Activated CD4-positive, alpha-beta memory T cell treated with anti-CD3 and anti-CD28 coated beads for 36 hours (primary cell): ENCODE measurements around the gene MVK. TPM values are rescaled to one million over a fixed set of nuclear protein-coding genes. Genes with fewer than 3 reads are reported as not detected.

Experiments used
- CTCF ChIA-PET: fragments of 350-600 bp; sonication (Branson Sonifier 250); formaldehyde crosslinking; loops from one replicate; lab custom pipeline; 2021; ENCODE audit warnings: antibody characterized with exemption, inconsistent platforms; lab: Charles Lee
- POLR2A ChIA-PET: fragments of 350-600 bp; sonication (Branson Sonifier 250); formaldehyde crosslinking; loops from one replicate; lab custom pipeline; 2021; ENCODE audit warnings: antibody characterized with exemption; lab: Charles Lee
- DNase-seq: peaks from one replicate; pipeline ENCODE4 v3.0.0-alpha.2; 2020
- H3K27ac Mint-ChIP-seq: one replicate; pipeline ENCODE4 v1.8.0; 2021; ENCODE audit warnings: mixed read lengths
- H3K27me3 Mint-ChIP-seq: one replicate; pipeline ENCODE4 v1.8.0; 2021; ENCODE audit warnings: mixed read lengths
- H3K36me3 Mint-ChIP-seq: one replicate; pipeline ENCODE4 v1.8.0; 2021; ENCODE audit warnings: mixed read lengths
- H3K4me1 Mint-ChIP-seq: one replicate; pipeline ENCODE4 v1.8.0; 2021; ENCODE audit warnings: low read depth, mixed read lengths
- H3K4me3 Mint-ChIP-seq: one replicate; pipeline ENCODE4 v1.8.0; 2021; ENCODE audit warnings: mild to moderate bottlenecking, mixed read lengths
- H3K9me3 Mint-ChIP-seq: one replicate; pipeline ENCODE4 v1.8.0; 2021; ENCODE audit warnings: mixed read lengths
- intact Hi-C: fragments of 100-400 bp; cut with micrococcal nuclease; formaldehyde crosslinking; loops from one replicate; pipeline ENCODE4 v1.15.1; 2023
- total RNA-seq, 2 experiments: library from RNA; stranded (reverse); gene quantifications; one replicate each; pipeline ENCODE4 v1.2.3, GENCODE V29; 2021

MVK gene
- total RNA-seq, 2 experiments from 2014 or later: 21.2 TPM

GRCh38 chr12:109549613-109550270, 23.9 kb upstream of the MVK start:
- intact Hi-C loops: no loop called here
- POLR2A ChIA-PET: no interaction called here
- Mint-ChIP-seq H3K27me3 (peaks cover 20% of the 10 kb centered on the region), H3K4me1 (peaks cover 5% of the 10 kb centered on the region), H3K27ac (no peak overlapping the region), H3K4me3 (no peak overlapping the region), H3K36me3 (no peaks in the 10 kb centered on the region), H3K9me3 (no peaks in the 10 kb centered on the region)
- DNase-seq: no peak
- CTCF ChIA-PET: no interaction called here

- ChIA-PET CTCF (interaction anchor here (0.7 kb wide), 1 partner anchor 47 kb away, joined by 3 read pairs; no protein-coding TSS in a partner anchor), POLR2A (no interaction called here)
- H3K36me3 Mint-ChIP-seq: no peaks in the 10 kb centered on the region
- intact Hi-C loops: no loop called here
- peaks cover 1% of the 10 kb centered on the region for H3K4me1 Mint-ChIP-seq
- H3K27ac Mint-ChIP-seq: no peak overlapping the region
- DNase-seq: no peak
- H3K9me3 Mint-ChIP-seq: no peaks in the 10 kb centered on the region
- H3K27me3 Mint-ChIP-seq: peaks cover 20% of the 10 kb centered on the region
- no peak overlapping the region for H3K4me3 Mint-ChIP-seq
These were observed 23.3 kb upstream of the MVK start for GRCh38 chr12:109550281-109550680.

DNA sequence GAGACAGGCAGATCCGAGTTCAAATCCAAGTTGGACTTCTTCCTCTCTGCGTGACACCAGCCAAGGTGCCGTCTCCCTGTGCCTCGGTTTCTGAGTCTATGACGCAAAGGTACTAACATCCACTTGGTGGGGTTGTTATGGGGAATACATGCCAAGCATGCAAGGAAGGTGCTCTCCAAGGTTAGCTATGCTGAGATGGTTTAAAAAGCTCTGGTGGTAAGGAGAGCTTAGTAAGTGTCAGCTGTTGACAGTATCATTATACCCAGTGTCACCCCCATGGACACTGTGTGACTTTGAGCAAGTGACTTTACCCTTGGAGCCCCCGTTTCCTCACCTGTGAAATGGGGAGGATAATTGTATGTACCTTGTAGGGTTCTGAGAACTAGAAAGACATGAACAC, 22.5 kb upstream of the MVK start:
- Mint-ChIP-seq H3K27ac (no peak overlapping the region), H3K4me3 (no peak overlapping the region), H3K4me1 (no peaks in the 10 kb centered on the region), H3K36me3 (no peaks in the 10 kb centered on the region), H3K27me3 (peaks cover 20% of the 10 kb centered on the region), H3K9me3 (no peaks in the 10 kb centered on the region)
- intact Hi-C loops: no loop called here
- DNase-seq: no peak
- POLR2A ChIA-PET: no interaction called here
- CTCF ChIA-PET: no interaction called here

GRCh38 chr12:109552971-109553370, 20.6 kb upstream of the MVK start:
- peaks cover 12% of the 10 kb centered on the region for H3K27me3 Mint-ChIP-seq
- H3K4me1 Mint-ChIP-seq: no peaks in the 10 kb centered on the region
- no peak for DNase-seq
- H3K9me3 Mint-ChIP-seq: no peaks in the 10 kb centered on the region
- no peaks in the 10 kb centered on the region for H3K36me3 Mint-ChIP-seq
- intact Hi-C loops: no loop called here
- no peak overlapping the region for H3K4me3 Mint-ChIP-seq
- CTCF ChIA-PET: interaction anchor here (0.9 kb wide), 1 partner anchor 161 kb away, joined by 3 read pairs; no protein-coding TSS in a partner anchor
- POLR2A ChIA-PET: interaction anchor here (1.7 kb wide), 1 partner anchor 21 kb away, joined by 5 read pairs; the partner anchor contains the start of genes MMAB and MVK
- H3K27ac Mint-ChIP-seq: no peak overlapping the region

GRCh38 chr12:109553483-109553882, 20.1 kb upstream of the MVK start:
- peaks cover 7% of the 10 kb centered on the region for H3K27me3 Mint-ChIP-seq
- no peak overlapping the region for H3K27ac Mint-ChIP-seq
- intact Hi-C loops: no loop called here

DNA sequence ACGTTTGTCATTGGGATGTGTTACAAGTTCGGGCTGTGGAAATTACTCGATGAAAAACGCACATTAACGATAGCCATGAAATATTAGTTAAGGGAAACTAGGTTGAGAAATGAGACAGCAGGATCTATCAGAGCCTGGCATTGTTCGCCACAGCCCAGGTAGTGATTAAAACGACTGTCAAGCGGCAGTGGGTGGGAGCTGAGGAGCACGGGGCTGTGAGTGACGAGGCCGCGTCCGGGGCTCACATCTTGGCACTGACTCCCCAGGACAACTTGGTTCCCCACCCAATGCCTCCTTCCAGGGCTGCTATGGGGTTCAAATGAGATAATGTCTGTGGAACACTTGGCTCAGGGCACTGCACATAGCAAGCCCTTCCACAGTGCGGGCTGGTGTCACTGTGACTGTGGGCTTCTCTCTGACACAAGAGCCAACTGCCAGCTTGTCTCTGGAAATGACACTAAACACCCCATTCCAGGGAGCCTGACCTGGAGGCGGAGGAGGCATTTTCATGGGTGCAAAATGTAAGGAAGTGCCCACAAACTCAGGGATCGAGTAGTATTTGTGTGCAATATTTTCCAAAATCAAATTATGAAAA, 19.6 kb upstream of the MVK start:
- intact Hi-C loops: no loop called here
- CTCF ChIA-PET: interaction anchor here (0.9 to 1.1 kb wide), 2 partner anchors 160 to 291 kb away, joined by 3 to 4 read pairs; no protein-coding TSS in a partner anchor
- H3K9me3 Mint-ChIP-seq: no peaks in the 10 kb centered on the region
- POLR2A ChIA-PET: interaction anchor here (1.0 to 1.7 kb wide), 2 partner anchors 20 to 41 kb away, joined by 5 to 6 read pairs; partner anchors contain the start of genes MMAB and MVK
- H3K4me3 Mint-ChIP-seq: no peak overlapping the region
- H3K27ac Mint-ChIP-seq: no peak overlapping the region
- H3K4me1 Mint-ChIP-seq: no peaks in the 10 kb centered on the region
- H3K27me3 Mint-ChIP-seq: peaks cover 6% of the 10 kb centered on the region
- DNase-seq: no peak
- H3K36me3 Mint-ChIP-seq: no peaks in the 10 kb centered on the region

More at GRCh38 chr12:109553483-109553882, 20.1 kb upstream of the MVK start:
- Mint-ChIP-seq H3K4me1 (no peaks in the 10 kb centered on the region), H3K4me3 (no peak overlapping the region), H3K36me3 (no peaks in the 10 kb centered on the region), H3K9me3 (no peaks in the 10 kb centered on the region)
- DNase-seq: no peak
- POLR2A ChIA-PET: interaction anchor here (1.7 kb wide), 1 partner anchor 20 kb away, joined by 5 read pairs; the partner anchor contains the start of genes MMAB and MVK
- CTCF ChIA-PET: interaction anchor here (0.9 kb wide), 1 partner anchor 161 kb away, joined by 3 read pairs; no protein-coding TSS in a partner anchor

DNA sequence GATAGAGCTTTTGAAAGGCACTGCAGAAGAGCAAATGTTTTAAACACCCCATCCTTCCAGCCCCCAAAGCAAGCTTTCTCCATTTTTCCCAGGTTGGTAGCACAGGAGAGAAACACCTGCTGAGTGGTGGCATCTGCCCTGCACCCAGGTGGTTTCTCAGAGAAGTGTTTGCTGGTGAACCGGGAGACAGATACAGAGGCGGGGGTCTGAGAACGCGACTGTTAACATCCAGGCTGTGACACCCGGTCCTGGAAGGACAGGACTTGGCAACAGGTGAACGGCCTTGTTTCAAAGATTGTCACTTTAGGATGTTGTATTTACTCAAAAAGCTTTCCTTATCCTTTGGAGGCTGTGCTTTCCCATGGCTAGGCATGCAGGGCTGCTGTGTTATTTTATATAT, 18.8 kb upstream of the MVK start:
- POLR2A ChIA-PET: interaction anchor here (1.0 kb wide), 1 partner anchor 40 kb away, joined by 6 read pairs; no protein-coding TSS in a partner anchor
- H3K36me3 Mint-ChIP-seq: no peaks in the 10 kb centered on the region
- no peak overlapping the region for H3K27ac Mint-ChIP-seq
- peaks cover 3% of the 10 kb centered on the region for H3K27me3 Mint-ChIP-seq
- CTCF ChIA-PET: interaction anchor here (1.1 kb wide), 1 partner anchor 290 kb away, joined by 4 read pairs; no protein-coding TSS in a partner anchor
- no peaks in the 10 kb centered on the region for H3K4me1 Mint-ChIP-seq
- no peak for DNase-seq
- intact Hi-C loops: no loop called here
- no peak overlapping the region for H3K4me3 Mint-ChIP-seq
- no peaks in the 10 kb centered on the region for H3K9me3 Mint-ChIP-seq

- no peak overlapping the region for H3K27ac Mint-ChIP-seq
- no peaks in the 10 kb centered on the region for H3K36me3 Mint-ChIP-seq
- DNase-seq: no peak
- ChIA-PET POLR2A (interaction anchor here (0.7 kb wide), 1 partner anchor 133 kb away, joined by 5 read pairs; no protein-coding TSS in a partner anchor), CTCF (interaction anchor here (1.2 kb wide), 1 partner anchor 42 kb away, joined by 3 read pairs; no protein-coding TSS in a partner anchor)
- H3K27me3 Mint-ChIP-seq: no peaks in the 10 kb centered on the region
- no peaks in the 10 kb centered on the region for H3K9me3 Mint-ChIP-seq
- intact Hi-C loops: no loop called here
- no peaks in the 10 kb centered on the region for H3K4me1 Mint-ChIP-seq
- H3K4me3 Mint-ChIP-seq: no peak overlapping the region
These were observed 17.9 kb upstream of the MVK start for GRCh38 chr12:109555431-109556315.

DNA sequence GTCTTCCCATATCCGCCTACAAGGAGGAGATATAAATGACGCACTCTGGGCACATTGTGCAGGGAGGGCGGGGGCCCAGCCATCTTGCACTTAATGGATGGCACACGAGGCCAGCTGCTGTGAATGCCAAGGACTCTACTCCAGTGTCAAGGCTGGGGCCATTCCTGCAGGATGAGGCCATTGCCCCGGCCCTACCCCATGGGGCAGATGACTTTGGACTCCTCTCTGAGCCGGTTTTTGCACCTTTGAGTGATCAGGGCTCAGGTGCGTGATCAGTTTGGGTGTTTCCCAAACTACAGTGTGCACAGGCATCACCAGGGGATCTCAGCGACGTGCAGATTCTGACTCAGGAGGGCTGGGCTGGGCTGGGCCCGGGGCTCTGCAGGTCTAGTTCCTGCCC, 16.4 kb upstream of the MVK start:
- no peaks in the 10 kb centered on the region for H3K27me3 Mint-ChIP-seq
- POLR2A ChIA-PET: no interaction called here
- peaks cover 7% of the 10 kb centered on the region for H3K9me3 Mint-ChIP-seq
- H3K36me3 Mint-ChIP-seq: peaks cover 7% of the 10 kb centered on the region
- DNase-seq: no peak
- intact Hi-C loops: no loop called here
- CTCF ChIA-PET: no interaction called here
- no peak overlapping the region for H3K4me3 Mint-ChIP-seq
- H3K27ac Mint-ChIP-seq: no peak overlapping the region
- no peaks in the 10 kb centered on the region for H3K4me1 Mint-ChIP-seq

- POLR2A ChIA-PET: no interaction called here
- no peaks in the 10 kb centered on the region for H3K4me1 Mint-ChIP-seq
- H3K27me3 Mint-ChIP-seq: no peaks in the 10 kb centered on the region
- H3K9me3 Mint-ChIP-seq: peaks cover 11% of the 10 kb centered on the region
- no peak for DNase-seq
- H3K36me3 Mint-ChIP-seq: peaks cover 13% of the 10 kb centered on the region
- intact Hi-C loops: no loop called here
- CTCF ChIA-PET: no interaction called here
- no peak overlapping the region for H3K4me3 Mint-ChIP-seq
- no peak overlapping the region for H3K27ac Mint-ChIP-seq
These were observed 15.8 kb upstream of the MVK start for GRCh38 chr12:109557805-109558204.

DNA sequence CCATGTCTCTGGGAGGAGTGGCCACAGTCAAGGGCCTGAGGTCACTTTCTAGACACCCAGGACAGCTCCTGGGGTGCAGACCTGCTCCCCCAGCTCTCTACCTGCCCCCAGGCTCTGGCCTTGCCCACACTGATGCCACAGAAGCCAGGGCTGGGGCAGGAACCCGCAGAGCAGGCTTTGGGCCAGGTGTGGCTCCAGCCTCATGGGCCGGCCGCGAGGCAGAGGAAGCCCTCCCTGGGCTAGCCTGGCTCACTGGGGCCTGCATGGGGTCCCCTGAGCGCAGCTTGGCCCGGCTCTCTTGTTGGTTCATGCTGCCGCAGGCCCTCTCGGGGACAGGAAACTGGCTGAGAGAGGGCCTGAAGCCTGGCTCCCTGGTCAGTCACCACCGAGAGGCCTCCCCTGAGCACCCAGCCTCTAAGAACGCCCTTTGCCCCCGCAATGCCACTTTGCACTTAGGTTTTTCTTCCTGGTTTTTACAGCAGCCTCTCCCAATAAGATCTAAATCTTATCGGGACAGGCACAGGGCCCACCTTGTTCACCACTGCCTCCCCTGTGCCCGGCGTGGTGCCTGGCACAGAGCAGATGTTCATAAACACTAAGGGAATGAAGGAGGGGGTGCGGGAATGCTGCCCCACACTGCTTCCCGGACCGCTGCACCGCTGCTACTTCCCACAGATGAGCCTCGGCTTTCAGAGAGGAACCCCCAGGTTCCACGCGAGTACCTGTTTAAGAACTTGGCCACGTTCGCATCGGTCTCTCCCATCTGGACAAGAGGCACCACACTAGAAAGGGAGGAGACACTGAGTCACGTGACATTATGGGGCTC, 15.0 kb upstream of the MVK start:
- H3K27me3 Mint-ChIP-seq: no peaks in the 10 kb centered on the region
- H3K36me3 Mint-ChIP-seq: peaks cover 15% of the 10 kb centered on the region
- intact Hi-C loops: no loop called here

More for the DNA sequence above, 15.0 kb upstream of the MVK start:
- no peak for DNase-seq
- Mint-ChIP-seq H3K27ac (no peak overlapping the region), H3K9me3 (peaks cover 11% of the 10 kb centered on the region), H3K4me3 (no peak overlapping the region), H3K4me1 (no peaks in the 10 kb centered on the region)
- POLR2A ChIA-PET: no interaction called here
- CTCF ChIA-PET: no interaction called here
